Mammary epithelial cell (primary cell): ENCODE measurements around the gene AKAP13.

Experiments used
- CTCF ChIP-seq, 2 donors: IDR thresholded peaks in 1 of 2; conservative IDR thresholded peaks in 1 of 2; 2 replicates each; pipeline ENCODE4 v1.5.1; 2011 to 2012; ENCODE audit warnings: inconsistent platforms in 2 of 2, low read length in 2 of 2, mild to moderate bottlenecking in 2 of 2, control low read depth in 1 of 2, low read depth in 1 of 2; ENCODE audit not compliant: insufficient read depth in 1 of 2; ENCODE audit errors: extremely low read depth in 1 of 2
- EZH2 ChIP-seq: IDR thresholded peaks from 2 replicates; pipeline ENCODE4 v1.6.1; 2012; ENCODE audit warnings: low read length, inconsistent platforms, borderline replicate concordance

- TF ChIP-seq CTCF (conservative IDR thresholded peaks at IDR 0.05 in 1 of 2, IDR thresholded peaks at IDR 0.05 in 1 of 2; ENCODE audit: extremely low read depth in 1 of 2, insufficient read depth in 1 of 2, low read depth in 1 of 2, low read length in 2 of 2) (no peak), EZH2 (no peak)
Observed at GRCh38 chr15:85792912-85793590, 412.6 kb downstream of the AKAP13 start.
